GM19324 (cell line): ENCODE results near the gene DIPK2B.

Experiments
- ATAC-seq: cut with Tn5 transposase; IDR thresholded peaks from one replicate; pipeline ENCODE4 v1.9.1; 2021; ENCODE audit warnings: mild to moderate bottlenecking, moderate library complexity; ENCODE audit not compliant: unreplicated experiment, low FRiP score

DIPK2B gene

GRCh38 chrX:45164995-45165394, 35.7 kb downstream of the DIPK2B start:
- no peak for ATAC-seq

- no peak for ATAC-seq
Observed at GRCh38 chrX:45164021-45164621, 36.6 kb downstream of the DIPK2B start.

GRCh38 chrX:45157647-45158046, 43.0 kb downstream of the DIPK2B start:
- no peak for ATAC-seq

- ATAC-seq: no peak
Observed at GRCh38 chrX:45154462-45154861, 46.2 kb downstream of the DIPK2B start.

- ATAC-seq: no peak
Observed at GRCh38 chrX:45154033-45154360, 46.7 kb downstream of the DIPK2B start.
